Calu3 (cell line): ENCODE measurements around the gene IKZF1. TPM values are rescaled to one million over a fixed set of nuclear protein-coding genes. Genes with fewer than 3 reads are reported as not detected.

Experiments used
- BruUV-seq: library from RNA; stranded (reverse); fragments of 400-500 nt; replicated peaks from 2 replicates; lab custom pipeline; 2021; lab: Mats Ljungman, UMichigan
- CTCF ChIA-PET: fragments of 300-600 bp; sonication (Branson Sonifier 250); formaldehyde crosslinking; loops from one replicate; lab custom pipeline; 2022; ENCODE audit warnings: antibody characterized with exemption; lab: Charles Lee
- DNase-seq: peaks from one replicate; pipeline ENCODE4 v3.0.0; 2022
- H3K27ac Mint-ChIP-seq: one replicate; pipeline ENCODE4 v1.8.0; 2022; ENCODE audit warnings: mixed read lengths; ENCODE audit not compliant: unreplicated experiment
- H3K27me3 Mint-ChIP-seq: one replicate; pipeline ENCODE4 v1.8.0; 2022; ENCODE audit warnings: mixed read lengths; ENCODE audit not compliant: unreplicated experiment
- H3K36me3 Mint-ChIP-seq: one replicate; pipeline ENCODE4 v1.8.0; 2022; ENCODE audit warnings: mild to moderate bottlenecking, moderate library complexity, mixed read lengths; ENCODE audit not compliant: insufficient read depth, unreplicated experiment
- H3K4me1 Mint-ChIP-seq: one replicate; pipeline ENCODE4 v1.8.0; 2022; ENCODE audit warnings: mild to moderate bottlenecking, low read depth, mixed read lengths; ENCODE audit not compliant: unreplicated experiment
- H3K4me3 Mint-ChIP-seq: one replicate; pipeline ENCODE4 v1.8.0; 2022; ENCODE audit warnings: mild to moderate bottlenecking, low read depth, moderate library complexity, mixed read lengths; ENCODE audit not compliant: unreplicated experiment
- H3K9me3 Mint-ChIP-seq: one replicate; pipeline ENCODE4 v1.8.0; 2022; ENCODE audit warnings: low read depth, mixed read lengths; ENCODE audit not compliant: unreplicated experiment
- CTCF ChIP-seq: fragments of 200-600 bp; IDR thresholded peaks from one replicate; pipeline ENCODE4 v1.8.0; 2022; ENCODE audit warnings: antibody characterized with exemption; ENCODE audit not compliant: unreplicated experiment
- intact Hi-C: fragments of 100-400 bp; cut with micrococcal nuclease; formaldehyde crosslinking; loops from one replicate; pipeline ENCODE4 v1.10.0; 2022; ENCODE audit not compliant: unreplicated experiment
- total RNA-seq: library from RNA; stranded (reverse); gene quantifications from 2 replicates; pipeline ENCODE4 v1.2.3, GENCODE V29; 2022

Gene IKZF1
- total RNA-seq, 1 experiment from 2014 or later, result 0.28 TPM

DNA sequence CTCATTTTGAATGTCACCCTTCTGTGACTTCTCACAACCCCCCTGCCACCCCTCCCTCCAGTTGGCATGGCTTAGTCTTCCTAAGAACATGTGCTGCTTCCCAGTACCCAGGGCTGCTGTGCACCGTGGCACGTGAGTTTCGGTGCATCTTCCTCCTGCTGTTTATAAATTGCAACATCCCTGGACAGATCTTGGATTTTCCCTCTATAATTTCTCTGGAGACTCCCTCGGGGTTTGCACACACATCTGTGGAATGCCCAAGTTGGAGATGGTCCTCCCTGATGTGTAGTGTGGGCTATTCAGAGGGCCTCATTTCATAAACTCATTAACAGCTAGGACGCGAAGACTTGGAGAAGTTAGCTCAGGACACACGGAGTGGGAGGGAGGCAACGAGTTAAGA is 52.9 kb downstream of the IKZF1 start:
- CTCF ChIA-PET, result no interaction called here

DNA sequence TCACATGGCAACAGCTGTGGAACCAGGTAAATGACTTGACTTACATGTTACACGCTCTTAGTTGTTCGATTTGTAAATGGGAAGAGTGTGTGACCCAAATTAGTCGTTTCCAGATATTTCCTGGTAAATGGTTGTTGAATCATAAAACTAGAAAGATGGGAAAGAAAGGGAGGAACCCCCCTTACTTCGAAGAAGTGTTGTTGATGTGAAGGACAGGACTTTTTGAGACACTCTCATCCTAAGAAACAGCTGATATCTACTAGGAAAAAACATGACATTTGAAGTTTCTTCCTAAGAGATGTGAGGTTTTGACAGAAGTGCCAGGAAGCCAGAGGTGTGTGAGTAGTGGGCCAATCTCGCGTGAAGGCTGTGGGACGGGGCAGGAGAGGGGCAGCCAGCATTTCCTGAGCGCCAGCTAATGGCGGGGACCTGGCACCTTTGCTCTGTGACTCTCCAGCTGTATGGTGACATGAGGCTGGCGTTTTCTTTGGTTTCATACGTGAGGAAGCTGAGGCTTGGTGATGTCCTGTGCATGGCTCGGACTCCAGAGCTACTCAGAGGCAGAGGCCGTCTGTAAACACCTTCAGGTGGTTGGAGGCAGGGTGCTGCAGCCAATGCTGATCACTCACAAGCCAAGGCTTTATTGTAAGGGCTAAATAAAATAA is 53.7 kb downstream of the IKZF1 start:
- BruUV-seq, result no TSS peak
- H3K36me3 Mint-ChIP-seq, result no peaks in the 10 kb centered on the region
- H3K27ac Mint-ChIP-seq, result no peak overlapping the region
- no peak for DNase-seq
- CTCF ChIA-PET, result interaction anchor here (0.6 kb wide), 1 partner anchor 56 kb away, joined by 4 read pairs; no protein-coding TSS in a partner anchor
- no peaks in the 10 kb centered on the region for H3K9me3 Mint-ChIP-seq
- H3K27me3 Mint-ChIP-seq, result peaks cover 100% of the 10 kb centered on the region
- TF ChIP-seq CTCF, result no peak
- intact Hi-C loops, result no loop called here
- no peaks in the 10 kb centered on the region for H3K4me1 Mint-ChIP-seq
- no peak overlapping the region for H3K4me3 Mint-ChIP-seq

More for the DNA sequence above, 52.9 kb downstream of the IKZF1 start:
- intact Hi-C loops, result no loop called here
- H3K4me3 Mint-ChIP-seq, result no peak overlapping the region
- no peaks in the 10 kb centered on the region for H3K36me3 Mint-ChIP-seq
- no peak for TF ChIP-seq CTCF
- H3K27me3 Mint-ChIP-seq, result peaks cover 100% of the 10 kb centered on the region
- H3K4me1 Mint-ChIP-seq, result no peaks in the 10 kb centered on the region
- BruUV-seq, result no TSS peak
- no peak overlapping the region for H3K27ac Mint-ChIP-seq
- no peak for DNase-seq
- H3K9me3 Mint-ChIP-seq, result no peaks in the 10 kb centered on the region

DNA sequence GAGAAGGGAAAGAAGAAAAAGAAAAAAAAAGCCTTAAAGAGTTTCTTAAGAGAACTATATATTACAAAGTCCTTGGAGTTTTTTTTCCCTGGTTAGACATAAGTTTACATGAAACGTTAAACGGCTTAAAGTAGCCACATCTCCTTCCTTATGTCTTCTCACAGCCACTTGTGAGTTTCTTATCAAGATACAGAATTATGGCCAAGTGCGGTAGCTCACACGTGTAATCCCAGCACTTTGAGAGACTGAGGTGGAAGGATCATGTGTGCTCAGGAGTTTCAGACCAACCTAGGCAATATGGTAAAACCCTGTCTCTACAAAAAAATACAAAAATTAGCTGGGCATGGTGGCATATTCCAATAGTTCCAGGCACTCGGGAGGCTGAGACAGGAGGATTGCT is 54.3 kb downstream of the IKZF1 start:
- Mint-ChIP-seq H3K27me3 (peaks cover 100% of the 10 kb centered on the region), H3K36me3 (no peaks in the 10 kb centered on the region), H3K4me3 (no peak overlapping the region), H3K9me3 (no peaks in the 10 kb centered on the region), H3K27ac (no peak overlapping the region), H3K4me1 (no peaks in the 10 kb centered on the region)
- no peak for TF ChIP-seq CTCF
- no peak for DNase-seq
- CTCF ChIA-PET, result interaction anchor here (0.6 kb wide), 1 partner anchor 56 kb away, joined by 4 read pairs; no protein-coding TSS in a partner anchor
- intact Hi-C loops, result no loop called here
- no TSS peak for BruUV-seq

DNA sequence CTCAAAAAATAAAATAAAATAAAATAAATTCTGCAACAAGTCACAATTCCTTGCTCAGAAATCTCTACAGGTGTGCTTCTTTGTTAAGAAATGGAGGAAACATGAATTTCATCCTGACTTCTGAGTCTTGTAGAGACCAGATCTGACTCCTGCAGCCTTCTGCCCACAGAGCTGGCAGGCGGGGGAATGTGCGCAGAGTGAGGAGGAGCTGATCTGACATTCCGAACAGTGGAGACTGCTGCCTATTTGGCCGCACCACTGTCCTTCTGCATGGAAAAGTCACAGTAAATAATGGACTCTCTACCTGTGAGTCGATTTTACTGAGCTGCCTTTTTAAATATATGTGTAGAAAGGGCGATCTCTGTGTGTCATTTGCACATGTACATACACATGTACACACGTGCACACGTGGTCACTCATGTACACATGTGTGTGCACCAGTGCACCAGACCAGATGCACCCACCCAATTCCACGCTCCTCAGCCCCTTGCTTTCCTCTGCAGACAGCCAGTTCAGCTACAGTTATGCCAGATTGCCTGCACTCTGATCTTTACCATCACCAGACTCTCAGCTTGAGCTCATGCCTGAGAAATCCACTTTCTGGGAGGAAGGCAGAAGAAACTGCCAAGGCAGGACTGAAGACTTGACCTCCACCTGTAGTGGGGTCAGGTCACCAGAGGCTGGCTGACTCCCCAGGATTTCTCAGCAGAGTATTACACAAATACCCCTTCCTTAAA is 54.9 kb downstream of the IKZF1 start:
- no peak for TF ChIP-seq CTCF
- Mint-ChIP-seq H3K27me3 (peaks cover 99% of the 10 kb centered on the region), H3K27ac (no peak overlapping the region), H3K4me1 (no peaks in the 10 kb centered on the region), H3K4me3 (no peak overlapping the region), H3K36me3 (no peaks in the 10 kb centered on the region), H3K9me3 (no peaks in the 10 kb centered on the region)
- CTCF ChIA-PET, result no interaction called here
- no peak for DNase-seq
- BruUV-seq, result no TSS peak
- intact Hi-C loops, result no loop called here
